HL-60 (cell line): ENCODE data around the gene PIMREG.

Experiments used
- CTCF ChIP-seq: IDR thresholded peaks from one replicate; pipeline ENCODE4 v1.5.1; 2011; ENCODE audit warnings: low read length, control low read depth, inconsistent platforms; ENCODE audit not compliant: insufficient read depth
- POLR2AphosphoS5 ChIP-seq: IDR thresholded peaks from 2 replicates; pipeline ENCODE4 v1.6.1; 2012; ENCODE audit warnings: low read depth
- REST ChIP-seq: IDR thresholded peaks from 2 replicates; pipeline ENCODE4 v1.6.1; 2012; ENCODE audit warnings: low read depth; ENCODE audit not compliant: insufficient replicate concordance

- TF ChIP-seq CTCF, result peak; percentile 69
- no peak for TF ChIP-seq POLR2AphosphoS5
- no peak for TF ChIP-seq REST
These were observed 29.0 kb downstream of the PIMREG start for GRCh38 chr17:6473128-6473767.
